Measurements from ENCODE around the gene MRPL12.
A peak's percentile ranks its signal among the peaks of the same experiment; 100 is the strongest.

MRPL12 gene

DNA sequence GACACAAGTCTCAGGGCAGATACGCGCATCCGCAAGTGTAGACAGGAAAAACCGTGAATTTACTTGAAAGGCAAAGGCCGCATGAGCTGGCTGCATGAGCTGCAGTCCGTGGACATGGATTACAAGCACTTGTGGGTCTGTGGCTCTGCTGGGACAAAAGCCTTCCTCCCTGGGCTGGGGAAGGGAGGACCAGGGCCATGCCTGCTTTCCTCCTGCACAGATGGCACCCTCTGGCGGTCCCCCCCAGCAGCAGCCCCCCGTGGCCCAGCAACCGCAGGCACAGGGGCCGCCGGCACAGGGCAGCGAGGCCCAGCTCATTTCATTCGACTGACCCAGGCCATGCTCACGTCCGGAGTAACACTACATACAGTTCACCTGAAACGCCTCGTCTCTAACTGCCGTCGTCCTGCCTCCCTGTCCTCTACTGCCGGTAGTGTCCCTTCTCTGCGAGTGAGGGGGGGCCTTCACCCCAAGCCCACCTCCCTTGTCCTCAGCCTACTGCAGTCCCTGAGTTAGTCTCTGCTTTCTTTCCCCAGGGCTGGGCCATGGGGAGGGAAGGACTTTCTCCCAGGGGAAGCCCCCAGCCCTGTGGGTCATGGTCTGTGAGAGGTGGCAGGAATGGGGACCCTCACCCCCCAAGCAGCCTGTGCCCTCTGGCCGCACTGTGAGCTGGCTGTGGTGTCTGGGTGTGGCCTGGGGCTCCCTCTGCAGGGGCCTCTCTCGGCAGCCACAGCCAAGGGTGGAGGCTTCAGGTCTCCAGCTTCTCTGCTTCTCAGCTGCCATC lies 1.7 kb upstream of the MRPL12 start:
- DNase-seq, result peak in 1 of 3 donors; percentile 31
- ChIA-PET CTCF (interaction anchor here (0.7 to 3.0 kb wide), 4 partner anchors 14 to 33 kb away, joined by 3 to 19 read pairs (median 4); no protein-coding TSS in a partner anchor), POLR2A (interaction anchor here (1.0 to 2.2 kb wide), 2 partner anchors 17 to 18 kb away, joined by 4 to 13 read pairs; partner anchors contain the start of genes ARL16 and HGS)
- 87% methylated on average over 22 of the region's 23 CpGs for WGBS (ENCODE audit: insufficient coverage)
- Histone ChIP-seq H3K27ac (ENCODE audit: insufficient read depth in 1 of 2, low read depth in 1 of 2, low read length in 2 of 2, poor library complexity in 1 of 2, severe bottlenecking in 2 of 2) (peak overlapping the region; percentile 33 to 98), H3K27me3 (replicated peaks in 2 of 5; ENCODE audit: control insufficient read depth in 4 of 5, insufficient read depth in 5 of 5, low read length in 4 of 5) (no peaks in the 10 kb centered on the region), H3K36me3 (ENCODE audit: control insufficient read depth in 4 of 4, insufficient read depth in 4 of 4, low read length in 3 of 4) (peaks cover 9 to 59% (median 31%) of the 10 kb centered on the region in 4 experiments), H3K9me3 (ENCODE audit: control extremely low read depth in 1 of 5, control insufficient read depth in 4 of 5, insufficient read depth in 2 of 5, low read depth in 1 of 5, low read length in 4 of 5) (no peaks in the 10 kb centered on the region), H3K4me3 (ENCODE audit: control insufficient read depth in 1 of 7, extremely low read depth in 1 of 7, insufficient read depth in 4 of 7, low read depth in 2 of 7, low read length in 6 of 7) (peak overlapping the region in 5 of 7 experiments; percentile 83 to 99 (median 92)), H3K4me1 (ENCODE audit: control extremely low read depth in 1 of 4, control insufficient read depth in 4 of 4, insufficient read depth in 4 of 4, low read length in 3 of 4) (peaks cover 0 to 33% (median 30%) of the 10 kb centered on the region in 4 experiments)

GRCh38 chr17:81703747-81704654 lies 834 bp downstream of the MRPL12 start:
- H3K27ac ChIP-seq (ENCODE audit: insufficient read depth in 1 of 2, low read depth in 1 of 2, low read length in 2 of 2, poor library complexity in 1 of 2, severe bottlenecking in 2 of 2), result peak overlapping the region; percentile 95 to 98
- no peaks in the 10 kb centered on the region for H3K9me3 ChIP-seq (ENCODE audit: control extremely low read depth in 1 of 5, control insufficient read depth in 4 of 5, insufficient read depth in 2 of 5, low read depth in 1 of 5, low read length in 4 of 5)
- ChIA-PET CTCF (interaction anchor here (3.0 kb wide), 1 partner anchor 28 kb away, joined by 19 read pairs; no protein-coding TSS in a partner anchor), POLR2A (interaction anchor here (2.2 kb wide), 1 partner anchor 21 kb away, joined by 13 read pairs; the partner anchor contains the start of genes ARL16 and HGS)
- peaks cover 3 to 61% (median 26%) of the 10 kb centered on the region in 4 experiments for H3K36me3 ChIP-seq (ENCODE audit: control insufficient read depth in 4 of 4, insufficient read depth in 4 of 4, low read length in 3 of 4)
- H3K4me3 ChIP-seq (ENCODE audit: control insufficient read depth in 1 of 7, extremely low read depth in 1 of 7, insufficient read depth in 4 of 7, low read depth in 2 of 7, low read length in 6 of 7), result peak overlapping the region; percentile 61 to 99 (median 90)
- H3K27me3 ChIP-seq (replicated peaks in 2 of 5; ENCODE audit: control insufficient read depth in 4 of 5, insufficient read depth in 5 of 5, low read length in 4 of 5), result no peaks in the 10 kb centered on the region
- 35% methylated on average over 26 of the region's 27 CpGs for WGBS (ENCODE audit: insufficient coverage)
- peak in 1 of 3 donors; percentile 46 for DNase-seq
- peaks cover 0 to 33% (median 30%) of the 10 kb centered on the region in 4 experiments for H3K4me1 ChIP-seq (ENCODE audit: control extremely low read depth in 1 of 4, control insufficient read depth in 4 of 4, insufficient read depth in 4 of 4, low read length in 3 of 4)

GRCh38 chr17:81705518-81706231 lies 2.5 kb downstream of the MRPL12 start:
- no peaks in the 10 kb centered on the region for H3K27me3 ChIP-seq (replicated peaks in 2 of 5; ENCODE audit: control insufficient read depth in 4 of 5, insufficient read depth in 5 of 5, low read length in 4 of 5)
- peaks cover 0 to 42% (median 39%) of the 10 kb centered on the region in 4 experiments for H3K4me1 ChIP-seq (ENCODE audit: control extremely low read depth in 1 of 4, control insufficient read depth in 4 of 4, insufficient read depth in 4 of 4, low read length in 3 of 4)
- no peak overlapping the region for H3K4me3 ChIP-seq (ENCODE audit: control insufficient read depth in 1 of 7, extremely low read depth in 1 of 7, insufficient read depth in 4 of 7, low read depth in 2 of 7, low read length in 6 of 7)
- no peak overlapping the region for H3K27ac ChIP-seq (ENCODE audit: insufficient read depth in 1 of 2, low read depth in 1 of 2, low read length in 2 of 2, poor library complexity in 1 of 2, severe bottlenecking in 2 of 2)
- DNase-seq, result no peak
- H3K9me3 ChIP-seq (ENCODE audit: control extremely low read depth in 1 of 5, control insufficient read depth in 4 of 5, insufficient read depth in 2 of 5, low read depth in 1 of 5, low read length in 4 of 5), result no peaks in the 10 kb centered on the region
- CTCF ChIA-PET, result no interaction called here
- H3K36me3 ChIP-seq (ENCODE audit: control insufficient read depth in 4 of 4, insufficient read depth in 4 of 4, low read length in 3 of 4), result peaks cover 3 to 57% (median 23%) of the 10 kb centered on the region in 4 experiments
- WGBS (ENCODE audit: insufficient coverage), result 91% methylated on average over 24 of the region's 30 CpGs
- POLR2A ChIA-PET, result interaction anchor here (0.6 kb wide), 1 partner anchor 358 kb away, joined by 3 read pairs; no protein-coding TSS in a partner anchor

DNA sequence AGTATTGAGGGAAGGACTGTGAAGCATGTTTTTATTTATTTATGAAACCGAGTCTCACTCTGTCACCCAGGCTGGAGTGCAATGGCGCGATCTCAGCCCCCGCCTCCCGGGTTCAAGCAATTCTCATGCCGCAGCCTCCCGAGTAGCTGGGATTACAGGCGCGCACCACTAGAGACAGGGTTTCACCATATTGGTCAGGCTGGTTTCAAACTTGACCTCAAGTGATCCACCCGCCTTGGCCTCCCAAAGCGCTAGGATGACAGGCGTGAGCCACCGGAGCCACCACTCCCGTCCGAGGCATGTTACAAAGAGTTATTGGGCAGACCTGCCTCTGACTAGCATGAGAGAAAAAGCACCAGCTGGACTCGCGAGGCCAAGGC lies 3.1 kb downstream of the MRPL12 start:
- DNase-seq, result no peak
- CTCF ChIA-PET, result interaction anchor here (1.3 to 1.7 kb wide), 2 partner anchors 11 to 29 kb away, joined by 3 read pairs; no protein-coding TSS in a partner anchor
- Histone ChIP-seq H3K36me3 (ENCODE audit: control insufficient read depth in 4 of 4, insufficient read depth in 4 of 4, low read length in 3 of 4) (peaks cover under 1 to 52% (median 19%) of the 10 kb centered on the region in 4 experiments), H3K4me3 (ENCODE audit: control insufficient read depth in 1 of 7, extremely low read depth in 1 of 7, insufficient read depth in 4 of 7, low read depth in 2 of 7, low read length in 6 of 7) (no peak overlapping the region), H3K9me3 (ENCODE audit: control extremely low read depth in 1 of 5, control insufficient read depth in 4 of 5, insufficient read depth in 2 of 5, low read depth in 1 of 5, low read length in 4 of 5) (no peaks in the 10 kb centered on the region), H3K27ac (ENCODE audit: insufficient read depth in 1 of 2, low read depth in 1 of 2, low read length in 2 of 2, poor library complexity in 1 of 2, severe bottlenecking in 2 of 2) (no peak overlapping the region), H3K27me3 (replicated peaks in 2 of 5; ENCODE audit: control insufficient read depth in 4 of 5, insufficient read depth in 5 of 5, low read length in 4 of 5) (no peaks in the 10 kb centered on the region), H3K4me1 (ENCODE audit: control extremely low read depth in 1 of 4, control insufficient read depth in 4 of 4, insufficient read depth in 4 of 4, low read length in 3 of 4) (peaks cover 0 to 44% (median 42%) of the 10 kb centered on the region in 4 experiments)
- 99% methylated on average over 17 of the region's 17 CpGs for WGBS (ENCODE audit: insufficient coverage)
- POLR2A ChIA-PET, result interaction anchor here (0.6 kb wide), 1 partner anchor 9 kb away, joined by 3 read pairs; no protein-coding TSS in a partner anchor

DNA sequence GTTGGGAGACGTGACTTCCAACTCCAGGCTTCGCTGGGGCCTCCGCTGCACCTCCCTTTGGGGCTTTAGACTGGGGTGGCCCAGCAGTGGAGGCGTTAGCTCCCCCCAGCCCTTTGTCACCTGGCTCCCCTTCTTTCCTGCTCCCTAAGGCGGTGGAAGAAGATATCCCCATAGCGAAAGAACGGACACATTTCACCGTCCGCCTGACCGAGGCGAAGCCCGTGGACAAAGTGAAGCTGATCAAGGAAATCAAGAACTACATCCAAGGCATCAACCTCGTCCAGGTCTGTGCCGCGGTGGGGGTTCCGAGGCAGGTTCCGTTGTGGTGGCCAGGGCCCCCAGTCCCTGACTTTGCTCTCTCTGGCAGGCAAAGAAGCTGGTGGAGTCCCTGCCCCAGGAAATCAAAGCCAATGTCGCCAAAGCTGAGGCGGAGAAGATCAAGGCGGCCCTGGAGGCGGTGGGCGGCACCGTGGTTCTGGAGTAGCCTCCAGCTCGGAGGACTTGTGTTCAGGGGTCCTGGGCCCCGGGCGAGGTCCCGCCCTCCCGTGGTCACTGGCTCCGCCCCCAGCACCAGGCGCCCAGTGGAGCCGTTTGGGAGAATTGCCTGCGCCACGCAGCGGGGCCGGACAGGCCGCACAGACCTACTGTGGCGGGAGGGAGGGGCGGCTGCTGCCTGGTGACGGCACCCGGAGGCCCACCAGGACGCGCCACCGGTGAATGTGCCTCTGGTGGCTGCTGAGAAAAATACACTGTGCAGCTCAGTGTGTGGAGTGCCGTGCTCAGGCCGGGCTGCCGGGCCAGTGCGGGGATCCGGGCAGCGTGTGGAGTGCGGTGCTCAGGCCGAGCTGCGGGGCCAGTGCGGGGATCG lies 3.8 kb downstream of the MRPL12 start:
- no peak overlapping the region for H3K4me3 ChIP-seq (ENCODE audit: control insufficient read depth in 1 of 7, extremely low read depth in 1 of 7, insufficient read depth in 4 of 7, low read depth in 2 of 7, low read length in 6 of 7)
- H3K27ac ChIP-seq (ENCODE audit: insufficient read depth in 1 of 2, low read depth in 1 of 2, low read length in 2 of 2, poor library complexity in 1 of 2, severe bottlenecking in 2 of 2), result no peak overlapping the region
- ChIA-PET POLR2A (interaction anchor here (0.6 kb wide), 1 partner anchor 8 kb away, joined by 3 read pairs; no protein-coding TSS in a partner anchor), CTCF (interaction anchor here (1.3 to 1.7 kb wide), 2 partner anchors 10 to 30 kb away, joined by 3 read pairs; no protein-coding TSS in a partner anchor)
- peak in 2 of 3 donors; percentile 40 to 45 for DNase-seq
- no peaks in the 10 kb centered on the region for H3K9me3 ChIP-seq (ENCODE audit: control extremely low read depth in 1 of 5, control insufficient read depth in 4 of 5, insufficient read depth in 2 of 5, low read depth in 1 of 5, low read length in 4 of 5)
- H3K4me1 ChIP-seq (ENCODE audit: control extremely low read depth in 1 of 4, control insufficient read depth in 4 of 4, insufficient read depth in 4 of 4, low read length in 3 of 4), result peaks cover 0 to 43% (median 42%) of the 10 kb centered on the region in 4 experiments
- 96% methylated on average over 47 of the region's 54 CpGs for WGBS (ENCODE audit: insufficient coverage)
- no peaks in the 10 kb centered on the region for H3K27me3 ChIP-seq (replicated peaks in 2 of 5; ENCODE audit: control insufficient read depth in 4 of 5, insufficient read depth in 5 of 5, low read length in 4 of 5)
- H3K36me3 ChIP-seq (ENCODE audit: control insufficient read depth in 4 of 4, insufficient read depth in 4 of 4, low read length in 3 of 4), result peaks cover 0 to 44% (median 16%) of the 10 kb centered on the region in 4 experiments

All from common myeloid progenitor, CD34-positive (primary cell).